Measurements from ENCODE around the gene PLA2G4A. TPM values are rescaled to one million over a fixed set of nuclear protein-coding genes. Genes with fewer than 3 reads are reported as not detected.

PLA2G4A gene
- total RNA-seq, 1 experiment from 2014 or later = 8.6 TPM

DNA sequence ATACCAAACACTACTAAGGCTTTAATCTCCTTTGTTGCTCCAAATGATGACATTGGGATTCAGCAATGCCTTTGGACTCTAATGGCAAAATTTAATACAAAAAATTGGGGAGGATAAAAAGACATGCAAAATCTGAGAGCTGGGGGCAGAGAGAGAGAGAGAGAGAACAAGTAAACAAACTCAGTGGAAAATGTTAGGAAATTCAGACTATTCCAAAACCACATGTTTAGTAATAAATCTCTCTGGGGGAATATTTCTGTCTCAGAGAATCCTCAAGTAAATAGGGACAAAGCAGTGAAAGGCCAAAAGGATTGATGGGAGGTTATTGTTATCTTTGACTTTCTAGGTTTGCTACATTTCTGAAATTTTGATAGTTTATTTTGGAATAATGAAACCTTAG is 65.7 kb downstream of the PLA2G4A start:
- Histone ChIP-seq H3K9me2 (ENCODE audit: insufficient read depth) (no peaks in the 10 kb centered on the region), H3K36me3 (ENCODE audit: control insufficient read depth in 1 of 2, insufficient read depth in 2 of 2, low read length in 2 of 2) (no peaks in the 10 kb centered on the region), H3K4me1 (ENCODE audit: control insufficient read depth in 1 of 2, insufficient read depth in 2 of 2, low read length in 2 of 2) (no peaks in the 10 kb centered on the region), H3K4me3 (replicated peaks in 1 of 2; ENCODE audit: low read depth in 1 of 2, low read length in 2 of 2) (no peak overlapping the region), H3K9ac (ENCODE audit: low read length) (no peak overlapping the region), H2AFZ (ENCODE audit: low read depth, low read length, poor library complexity, severe bottlenecking) (no peak overlapping the region), H3K9me3 (ENCODE audit: control insufficient read depth in 1 of 2, insufficient read depth in 1 of 2, low read depth in 1 of 2, low read length in 2 of 2) (no peaks in the 10 kb centered on the region), H3K27ac (ENCODE audit: low read depth, low read length) (no peak overlapping the region), H4K20me1 (ENCODE audit: insufficient read depth) (no peaks in the 10 kb centered on the region), H3K79me2 (ENCODE audit: insufficient read depth, low read length) (no peaks in the 10 kb centered on the region), H3K27me3 (ENCODE audit: insufficient read depth, low read length) (no peaks in the 10 kb centered on the region), H3K4me2 (ENCODE audit: low read length) (no peak overlapping the region)
- DNase-seq (ENCODE audit: low read depth, low spot score) (no peak), ATAC-seq (no peak)
- POLR2A ChIA-PET = no interaction called here
- CTCF ChIA-PET = no interaction called here
- intact Hi-C loops (cut with micrococcal nuclease) = no loop called here
- TF ChIP-seq SRF (IDR thresholded peaks at IDR 0.05; ENCODE audit: low read depth) = no peak
- no peak for TF ChIP-seq CBX3 (IDR thresholded peaks at IDR 0.05; ENCODE audit: low read depth)
- no peak for TF ChIP-seq FOSL1 (IDR thresholded peaks at IDR 0.05; ENCODE audit: low read depth)
- no peak for TF ChIP-seq SIN3A (IDR thresholded peaks at IDR 0.05; ENCODE audit: low read depth)
- no peak for TF ChIP-seq REST (IDR thresholded peaks at IDR 0.05; ENCODE audit: low read depth)
- TF ChIP-seq POLR2A (IDR thresholded peaks at IDR 0.05; ENCODE audit: borderline replicate concordance, extremely low read depth, insufficient read depth, insufficient read length) = no peak
- RAD21 ChIA-PET (ENCODE audit: low non-redundant PET in 1 of 2, low total read pairs in 2 of 2, uncharacterized antibody in 2 of 2, unreplicated experiment in 2 of 2) = no interaction called here
- BruUV-seq (replicated peaks) = no TSS peak

DNA sequence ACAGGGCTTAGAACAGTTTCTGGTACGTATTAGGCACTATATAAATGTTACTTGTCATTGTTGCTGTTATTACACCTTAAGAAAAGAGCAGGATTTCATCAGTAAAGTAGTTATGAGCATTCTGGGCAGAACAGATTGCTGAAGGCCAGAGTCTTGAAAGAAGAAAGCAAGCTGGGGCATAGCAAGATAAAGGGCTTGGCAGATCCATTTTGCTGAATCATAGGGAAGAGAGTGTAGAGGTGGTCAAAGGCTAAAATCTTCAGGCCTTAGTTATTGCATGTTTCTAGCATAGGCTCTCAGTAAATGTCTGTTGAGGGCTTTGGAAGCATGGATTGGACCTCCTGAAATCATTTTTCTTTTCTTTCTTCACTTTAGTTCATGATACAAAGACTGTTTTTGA is 67.5 kb downstream of the PLA2G4A start:
- H4K20me1 ChIP-seq (ENCODE audit: insufficient read depth) = no peaks in the 10 kb centered on the region
- H3K79me2 ChIP-seq (ENCODE audit: insufficient read depth, low read length) = no peaks in the 10 kb centered on the region
- H3K36me3 ChIP-seq (ENCODE audit: control insufficient read depth in 1 of 2, insufficient read depth in 2 of 2, low read length in 2 of 2) = no peaks in the 10 kb centered on the region
- no peaks in the 10 kb centered on the region for H3K9me3 ChIP-seq (ENCODE audit: control insufficient read depth in 1 of 2, insufficient read depth in 1 of 2, low read depth in 1 of 2, low read length in 2 of 2)
- no peak overlapping the region for H3K27ac ChIP-seq (ENCODE audit: low read depth, low read length)
- no peaks in the 10 kb centered on the region for H3K9me2 ChIP-seq (ENCODE audit: insufficient read depth)
- no TSS peak for BruUV-seq (replicated peaks)
- ChIA-PET POLR2A (no interaction called here), CTCF (no interaction called here), RAD21 (ENCODE audit: low non-redundant PET in 1 of 2, low total read pairs in 2 of 2, uncharacterized antibody in 2 of 2, unreplicated experiment in 2 of 2) (no interaction called here)
- no peak overlapping the region for H3K4me2 ChIP-seq (ENCODE audit: low read length)
- intact Hi-C loops (cut with micrococcal nuclease) = no loop called here
- DNase-seq (ENCODE audit: low read depth, low spot score) (no peak), ATAC-seq (no peak)
- H3K4me3 ChIP-seq (replicated peaks in 1 of 2; ENCODE audit: low read depth in 1 of 2, low read length in 2 of 2) = no peak overlapping the region
- no peak overlapping the region for H2AFZ ChIP-seq (ENCODE audit: low read depth, low read length, poor library complexity, severe bottlenecking)
- no peaks in the 10 kb centered on the region for H3K27me3 ChIP-seq (ENCODE audit: insufficient read depth, low read length)
- no peaks in the 10 kb centered on the region for H3K4me1 ChIP-seq (ENCODE audit: control insufficient read depth in 1 of 2, insufficient read depth in 2 of 2, low read length in 2 of 2)
- H3K9ac ChIP-seq (ENCODE audit: low read length) = no peak overlapping the region
- no peak for TF ChIP-seq YY1 (IDR thresholded peaks at IDR 0.05; ENCODE audit: extremely low read depth, insufficient replicate concordance, low read depth, low read length)
- TF ChIP-seq JUND (IDR thresholded peaks at IDR 0.05) = no peak
- no peak for TF ChIP-seq SRF (IDR thresholded peaks at IDR 0.05; ENCODE audit: low read depth)
- TF ChIP-seq ELF1 (IDR thresholded peaks at IDR 0.05; ENCODE audit: borderline replicate concordance, low read depth) = no peak
- TF ChIP-seq FOSL1 (IDR thresholded peaks at IDR 0.05; ENCODE audit: low read depth) = no peak
- TF ChIP-seq, protein P1, sequence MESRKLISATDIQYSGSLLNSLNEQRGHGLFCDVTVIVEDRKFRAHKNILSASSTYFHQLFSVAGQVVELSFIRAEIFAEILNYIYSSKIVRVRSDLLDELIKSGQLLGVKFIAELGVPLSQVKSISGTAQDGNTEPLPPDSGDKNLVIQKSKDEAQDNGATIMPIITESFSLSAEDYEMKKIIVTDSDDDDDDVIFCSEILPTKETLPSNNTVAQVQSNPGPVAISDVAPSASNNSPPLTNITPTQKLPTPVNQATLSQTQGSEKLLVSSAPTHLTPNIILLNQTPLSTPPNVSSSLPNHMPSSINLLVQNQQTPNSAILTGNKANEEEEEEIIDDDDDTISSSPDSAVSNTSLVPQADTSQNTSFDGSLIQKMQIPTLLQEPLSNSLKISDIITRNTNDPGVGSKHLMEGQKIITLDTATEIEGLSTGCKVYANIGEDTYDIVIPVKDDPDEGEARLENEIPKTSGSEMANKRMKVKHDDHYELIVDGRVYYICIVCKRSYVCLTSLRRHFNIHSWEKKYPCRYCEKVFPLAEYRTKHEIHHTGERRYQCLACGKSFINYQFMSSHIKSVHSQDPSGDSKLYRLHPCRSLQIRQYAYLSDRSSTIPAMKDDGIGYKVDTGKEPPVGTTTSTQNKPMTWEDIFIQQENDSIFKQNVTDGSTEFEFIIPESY (IDR thresholded peaks at IDR 0.05; ENCODE audit: extremely low read depth, insufficient replicate concordance, low read length) = no peak
- TF ChIP-seq TCF7L2 (IDR thresholded peaks at IDR 0.05; ENCODE audit: borderline replicate concordance, extremely low read depth, insufficient read depth, insufficient read length) = no peak
- TF ChIP-seq POLR2A (IDR thresholded peaks at IDR 0.05; ENCODE audit: borderline replicate concordance, extremely low read depth, insufficient read depth, insufficient read length) = no peak
- no peak for TF ChIP-seq EZH2 (IDR thresholded peaks at IDR 0.05)
- no peak for TF ChIP-seq RAD21 (IDR thresholded peaks at IDR 0.05; ENCODE audit: low read depth)
- no peak for TF ChIP-seq SIN3A (IDR thresholded peaks at IDR 0.05; ENCODE audit: low read depth)
- no peak for TF ChIP-seq CEBPB (IDR thresholded peaks at IDR 0.05; ENCODE audit: low read depth)
